ENCODE data around the gene TSHZ2.
A peak's percentile ranks its signal among the peaks of the same experiment; 100 is the strongest.

TSHZ2 gene

GRCh38 chr20:53330601-53331140 is 358.5 kb downstream of the TSHZ2 start:
- DNase-seq = no peak

GRCh38 chr20:53331151-53331973 is 359.2 kb downstream of the TSHZ2 start:
- peak; percentile 9 for DNase-seq

- no peak for DNase-seq
Measured at GRCh38 chr20:53332022-53332837, 360.1 kb downstream of the TSHZ2 start.

- no peak for DNase-seq
Measured at GRCh38 chr20:53334861-53335260, 362.7 kb downstream of the TSHZ2 start.

- DNase-seq = no peak
Measured at GRCh38 chr20:53335555-53335954, 363.4 kb downstream of the TSHZ2 start.

- no peak for DNase-seq
Measured at GRCh38 chr20:53336892-53337291, 364.7 kb downstream of the TSHZ2 start.

- DNase-seq = no peak
Measured at GRCh38 chr20:53337390-53338101, 365.4 kb downstream of the TSHZ2 start.

- DNase-seq = no peak
Measured at GRCh38 chr20:53338716-53339115, 366.6 kb downstream of the TSHZ2 start.

- DNase-seq = no peak
Measured at GRCh38 chr20:53342429-53342828, 370.3 kb downstream of the TSHZ2 start.

- DNase-seq = peak; percentile 88
Measured at GRCh38 chr20:53343448-53343847, 371.3 kb downstream of the TSHZ2 start.

- no peak for DNase-seq
Measured at GRCh38 chr20:53344891-53345290, 372.7 kb downstream of the TSHZ2 start.

GRCh38 chr20:53345536-53346334 is 373.6 kb downstream of the TSHZ2 start:
- DNase-seq = no peak

GRCh38 chr20:53346335-53346648 is 374.1 kb downstream of the TSHZ2 start:
- DNase-seq = no peak

- no peak for DNase-seq
Measured at GRCh38 chr20:53349730-53350129, 377.6 kb downstream of the TSHZ2 start.

GRCh38 chr20:53352727-53353440 is 380.7 kb downstream of the TSHZ2 start:
- DNase-seq = no peak

GRCh38 chr20:53354314-53354713 is 382.2 kb downstream of the TSHZ2 start:
- no peak for DNase-seq

GRCh38 chr20:53355790-53356189 is 383.6 kb downstream of the TSHZ2 start:
- no peak for DNase-seq

- no peak for DNase-seq
Measured at GRCh38 chr20:53359425-53359824, 387.3 kb downstream of the TSHZ2 start.

- no peak for DNase-seq
Measured at GRCh38 chr20:53360852-53361251, 388.7 kb downstream of the TSHZ2 start.

GRCh38 chr20:53362736-53363135 is 390.6 kb downstream of the TSHZ2 start:
- no peak for DNase-seq

GRCh38 chr20:53364646-53365045 is 392.5 kb downstream of the TSHZ2 start:
- no peak for DNase-seq

- DNase-seq = no peak
Measured at GRCh38 chr20:53365076-53365475, 392.9 kb downstream of the TSHZ2 start.

Data from DMS153 (cell line).